ENCODE results near the gene VPS39.

VPS39 gene

DNA sequence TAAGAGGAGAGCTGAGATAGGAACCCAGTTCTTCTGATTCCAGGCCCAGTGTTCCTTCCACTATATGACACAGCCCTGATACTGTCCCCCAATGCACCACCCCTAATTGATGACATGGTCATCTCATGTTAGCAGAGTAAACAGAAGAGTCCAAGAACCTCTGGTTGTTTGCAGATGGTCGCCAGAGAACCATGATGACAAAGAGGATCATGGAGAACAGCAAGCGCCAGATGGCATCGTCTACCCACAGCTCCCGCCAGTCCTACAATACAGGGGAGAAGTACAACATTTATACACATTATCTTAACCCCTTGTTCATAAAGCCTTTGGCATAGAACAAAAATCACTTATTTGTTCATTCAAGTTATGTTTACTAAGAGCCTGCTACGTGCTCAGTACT, 18.5 kb upstream of the VPS39 start:
- Histone ChIP-seq H2AFZ (no peak overlapping the region), H3K9me3 (ENCODE audit: control insufficient read depth, low read length) (no peaks in the 10 kb centered on the region), H3K27me3 (ENCODE audit: control insufficient read depth, insufficient read depth, low read length) (no peaks in the 10 kb centered on the region), H3K9ac (no peak overlapping the region), H3K4me2 (ENCODE audit: low read length) (no peak overlapping the region), H3K27ac (no peak overlapping the region), H3K4me1 (peaks cover 10% of the 10 kb centered on the region), H3K4me3 (ENCODE audit: low read depth, low read length) (no peak overlapping the region), H3K36me3 (ENCODE audit: control insufficient read depth, insufficient read depth, low read length) (no peaks in the 10 kb centered on the region), H3K79me2 (peaks cover 4% of the 10 kb centered on the region)
- TF ChIP-seq, protein P1, sequence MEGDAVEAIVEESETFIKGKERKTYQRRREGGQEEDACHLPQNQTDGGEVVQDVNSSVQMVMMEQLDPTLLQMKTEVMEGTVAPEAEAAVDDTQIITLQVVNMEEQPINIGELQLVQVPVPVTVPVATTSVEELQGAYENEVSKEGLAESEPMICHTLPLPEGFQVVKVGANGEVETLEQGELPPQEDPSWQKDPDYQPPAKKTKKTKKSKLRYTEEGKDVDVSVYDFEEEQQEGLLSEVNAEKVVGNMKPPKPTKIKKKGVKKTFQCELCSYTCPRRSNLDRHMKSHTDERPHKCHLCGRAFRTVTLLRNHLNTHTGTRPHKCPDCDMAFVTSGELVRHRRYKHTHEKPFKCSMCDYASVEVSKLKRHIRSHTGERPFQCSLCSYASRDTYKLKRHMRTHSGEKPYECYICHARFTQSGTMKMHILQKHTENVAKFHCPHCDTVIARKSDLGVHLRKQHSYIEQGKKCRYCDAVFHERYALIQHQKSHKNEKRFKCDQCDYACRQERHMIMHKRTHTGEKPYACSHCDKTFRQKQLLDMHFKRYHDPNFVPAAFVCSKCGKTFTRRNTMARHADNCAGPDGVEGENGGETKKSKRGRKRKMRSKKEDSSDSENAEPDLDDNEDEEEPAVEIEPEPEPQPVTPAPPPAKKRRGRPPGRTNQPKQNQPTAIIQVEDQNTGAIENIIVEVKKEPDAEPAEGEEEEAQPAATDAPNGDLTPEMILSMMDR (IDR thresholded peaks at IDR 0.05): no peak

DNA sequence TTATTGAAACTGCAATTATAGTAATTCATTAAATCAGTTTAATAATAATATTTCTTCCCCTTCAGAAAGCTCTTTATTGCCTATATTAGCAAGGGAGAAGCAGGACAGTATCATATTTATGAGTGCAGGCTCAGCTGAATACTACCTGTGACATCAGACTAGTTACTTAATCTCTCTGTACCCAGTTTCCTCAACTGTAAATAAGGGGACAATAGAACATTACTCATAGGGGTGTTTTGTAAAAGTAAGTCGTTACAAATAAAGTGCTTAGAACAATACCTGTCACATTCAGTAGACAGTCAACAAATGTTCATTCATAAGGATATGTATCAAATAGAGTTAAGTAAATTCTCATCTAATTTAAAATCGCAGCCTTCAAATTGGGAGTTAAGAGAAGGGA, 12.1 kb upstream of the VPS39 start:
- Histone ChIP-seq H3K9ac (no peak overlapping the region), H3K4me1 (no peaks in the 10 kb centered on the region), H3K4me3 (ENCODE audit: low read depth, low read length) (no peak overlapping the region), H3K79me2 (no peaks in the 10 kb centered on the region), H2AFZ (no peak overlapping the region), H3K9me3 (ENCODE audit: control insufficient read depth, low read length) (no peaks in the 10 kb centered on the region), H3K4me2 (ENCODE audit: low read length) (no peak overlapping the region), H3K36me3 (ENCODE audit: control insufficient read depth, insufficient read depth, low read length) (no peaks in the 10 kb centered on the region), H3K27me3 (ENCODE audit: control insufficient read depth, insufficient read depth, low read length) (no peaks in the 10 kb centered on the region), H3K27ac (no peak overlapping the region)
- TF ChIP-seq, protein P1 (IDR thresholded peaks at IDR 0.05): no peak

DNA sequence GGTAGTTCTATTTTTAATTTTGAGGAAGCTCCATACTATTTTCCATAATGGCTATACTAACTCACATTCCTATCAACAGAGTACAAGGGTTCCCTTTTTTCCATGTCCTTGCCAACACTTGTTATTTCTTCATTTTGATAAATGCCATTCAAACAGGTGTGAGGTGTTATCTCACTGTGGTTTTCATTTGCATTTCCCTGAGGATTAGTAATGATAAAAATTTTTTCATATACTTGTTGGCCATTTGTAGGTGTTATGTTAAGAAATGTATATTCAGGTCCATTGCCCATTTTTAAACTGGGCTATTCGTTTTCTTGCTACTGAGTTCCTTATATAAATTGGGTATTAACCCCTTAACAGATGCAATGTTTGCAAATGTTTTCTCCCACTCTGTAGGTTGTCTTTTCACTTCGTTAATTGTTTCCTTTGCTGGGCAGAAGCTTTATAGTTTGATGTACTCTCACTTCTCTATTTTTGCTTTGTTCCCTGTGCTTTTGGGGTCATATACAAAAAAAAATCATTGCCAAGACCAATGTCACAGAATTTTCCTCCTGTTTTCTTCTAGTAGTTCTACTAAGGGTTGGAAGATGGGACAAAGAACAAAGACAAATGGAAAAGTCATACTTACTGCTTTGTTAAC, 11.0 kb upstream of the VPS39 start:
- H3K79me2 ChIP-seq: no peaks in the 10 kb centered on the region
- no peaks in the 10 kb centered on the region for H3K36me3 ChIP-seq (ENCODE audit: control insufficient read depth, insufficient read depth, low read length)
- H3K9ac ChIP-seq: no peak overlapping the region
- H3K4me2 ChIP-seq (ENCODE audit: low read length): no peak overlapping the region
- no peaks in the 10 kb centered on the region for H3K27me3 ChIP-seq (ENCODE audit: control insufficient read depth, insufficient read depth, low read length)
- H3K27ac ChIP-seq: no peak overlapping the region
- H2AFZ ChIP-seq: no peak overlapping the region
- TF ChIP-seq, protein P1 (IDR thresholded peaks at IDR 0.05): no peak
- no peaks in the 10 kb centered on the region for H3K9me3 ChIP-seq (ENCODE audit: control insufficient read depth, low read length)
- H3K4me3 ChIP-seq (ENCODE audit: low read depth, low read length): no peak overlapping the region
- H3K4me1 ChIP-seq: no peaks in the 10 kb centered on the region

DNA sequence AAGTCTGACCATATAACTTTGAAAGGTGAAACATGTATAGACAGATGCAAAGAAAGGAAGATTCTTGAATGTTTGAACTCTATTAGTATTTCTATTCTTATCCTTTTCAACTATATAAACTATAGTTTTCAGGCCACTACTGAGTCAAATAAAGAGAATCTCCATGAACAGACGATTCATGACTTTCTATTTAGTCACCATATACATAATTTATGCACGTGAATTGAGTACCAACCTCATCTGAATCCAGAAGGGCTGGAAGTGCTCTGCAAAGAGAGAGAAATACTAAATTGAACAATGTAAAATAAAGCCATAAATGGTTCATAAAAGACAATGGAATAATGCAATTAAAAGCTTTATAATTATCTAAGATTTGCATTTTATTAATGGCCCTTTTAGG, 9.5 kb upstream of the VPS39 start:
- H3K27ac ChIP-seq: no peak overlapping the region
- H2AFZ ChIP-seq: no peak overlapping the region
- no peaks in the 10 kb centered on the region for H3K79me2 ChIP-seq
- H3K9ac ChIP-seq: no peak overlapping the region
- no peaks in the 10 kb centered on the region for H3K4me1 ChIP-seq
- no peaks in the 10 kb centered on the region for H3K36me3 ChIP-seq (ENCODE audit: control insufficient read depth, insufficient read depth, low read length)
- TF ChIP-seq, protein P1 (IDR thresholded peaks at IDR 0.05): no peak
- H3K4me3 ChIP-seq (ENCODE audit: low read depth, low read length): no peak overlapping the region
- no peaks in the 10 kb centered on the region for H3K27me3 ChIP-seq (ENCODE audit: control insufficient read depth, insufficient read depth, low read length)
- H3K4me2 ChIP-seq (ENCODE audit: low read length): no peak overlapping the region
- no peaks in the 10 kb centered on the region for H3K9me3 ChIP-seq (ENCODE audit: control insufficient read depth, low read length)

Data from parathyroid adenoma (tissue), 2 donors.